HEK293T (cell line): Measurements from ENCODE around the gene PLEKHA4.

Source experiments
- NFRKB ChIP-seq: fragments of 450-650 bp; IDR thresholded peaks from 2 replicates; pipeline ENCODE4 v1.6.1; 2016; ENCODE audit warnings: mild to moderate bottlenecking, moderate library complexity
- SUZ12 ChIP-seq: fragments of 450-650 bp; IDR thresholded peaks from 2 replicates; pipeline ENCODE4 v1.6.1; 2016; ENCODE audit warnings: mild to moderate bottlenecking
- ZNF384 ChIP-seq: fragments of 450-650 bp; IDR thresholded peaks from 2 replicates; pipeline ENCODE4 v1.6.1; 2016

DNA sequence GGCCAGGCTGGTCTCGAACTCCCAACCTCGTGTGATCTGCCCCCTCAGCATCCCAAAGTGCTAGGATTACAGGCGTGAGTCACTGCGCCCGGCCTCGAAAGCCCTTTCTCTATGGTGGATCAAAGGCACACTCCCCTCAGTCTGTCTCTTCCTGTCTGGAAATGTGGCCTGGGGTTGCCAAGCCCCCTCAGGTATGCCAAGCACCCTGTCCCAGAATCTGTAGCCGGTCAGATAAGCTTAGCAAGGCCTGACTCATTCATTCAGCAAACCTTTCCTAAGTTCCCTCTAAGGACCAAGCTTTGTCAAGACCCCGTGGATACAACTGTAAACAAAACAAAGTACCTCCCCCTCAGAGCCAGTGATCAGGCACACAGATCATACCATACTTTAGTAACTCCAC lies 45.8 kb upstream of the PLEKHA4 start:
- no peak for TF ChIP-seq NFRKB
- TF ChIP-seq SUZ12: no peak
- TF ChIP-seq ZNF384: no peak
